ENCODE measurements around the gene CDH12. TPM values are rescaled to one million over a fixed set of nuclear protein-coding genes. Genes with fewer than 3 reads are reported as not detected.

Gene CDH12
- total RNA-seq, 1 donor from 2014 or later = not detected

DNA sequence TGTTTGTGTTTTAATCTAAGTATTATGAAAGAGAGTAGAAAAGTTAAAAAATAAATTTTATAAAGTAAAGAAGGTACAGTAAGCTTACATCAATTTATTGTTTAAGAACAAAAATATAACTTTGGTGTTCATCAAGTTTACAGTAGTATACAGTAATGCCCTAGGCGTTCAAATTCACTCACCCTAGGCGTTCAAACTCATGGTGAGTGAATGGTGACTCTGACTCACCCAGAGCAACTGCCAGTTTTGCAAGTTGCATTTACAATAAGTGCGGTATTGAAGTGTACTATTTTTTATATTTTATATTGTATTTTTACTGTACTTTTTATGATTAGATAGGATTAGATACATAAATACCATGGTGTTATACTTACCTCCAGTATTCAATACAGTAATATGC is 421.3 kb downstream of the CDH12 start:
- Histone ChIP-seq H3K4me3 (ENCODE audit: insufficient read depth, low read depth, low read length) (no peak overlapping the region), H2AFZ (ENCODE audit: low read depth, low read length) (no peak overlapping the region), H3K9ac (ENCODE audit: low read length) (no peak overlapping the region), H4K20me1 (ENCODE audit: insufficient read depth, low read length) (no peaks in the 10 kb centered on the region), H3K36me3 (ENCODE audit: insufficient read depth, low read length) (no peaks in the 10 kb centered on the region), H3K4me1 (ENCODE audit: insufficient read depth, low read length) (no peaks in the 10 kb centered on the region), H3K79me2 (ENCODE audit: insufficient read depth, low read length) (no peaks in the 10 kb centered on the region), H3K27me3 (ENCODE audit: insufficient read depth, low read length) (no peaks in the 10 kb centered on the region), H3K4me2 (ENCODE audit: low read length) (no peak overlapping the region), H3K27ac (ENCODE audit: low read depth, low read length) (no peak overlapping the region), H3K9me3 (ENCODE audit: insufficient read depth, low read depth, low read length) (no peaks in the 10 kb centered on the region)
- H3K9me3 Mint-ChIP-seq (ENCODE audit: unreplicated experiment) = no peaks in the 10 kb centered on the region
- H3K36me3 Mint-ChIP-seq (ENCODE audit: low read depth, unreplicated experiment) = no peaks in the 10 kb centered on the region
- TF ChIP-seq EZH2 (IDR thresholded peaks at IDR 0.05; ENCODE audit: insufficient read depth, low read length) = no peak
- TF ChIP-seq, protein P1, sequence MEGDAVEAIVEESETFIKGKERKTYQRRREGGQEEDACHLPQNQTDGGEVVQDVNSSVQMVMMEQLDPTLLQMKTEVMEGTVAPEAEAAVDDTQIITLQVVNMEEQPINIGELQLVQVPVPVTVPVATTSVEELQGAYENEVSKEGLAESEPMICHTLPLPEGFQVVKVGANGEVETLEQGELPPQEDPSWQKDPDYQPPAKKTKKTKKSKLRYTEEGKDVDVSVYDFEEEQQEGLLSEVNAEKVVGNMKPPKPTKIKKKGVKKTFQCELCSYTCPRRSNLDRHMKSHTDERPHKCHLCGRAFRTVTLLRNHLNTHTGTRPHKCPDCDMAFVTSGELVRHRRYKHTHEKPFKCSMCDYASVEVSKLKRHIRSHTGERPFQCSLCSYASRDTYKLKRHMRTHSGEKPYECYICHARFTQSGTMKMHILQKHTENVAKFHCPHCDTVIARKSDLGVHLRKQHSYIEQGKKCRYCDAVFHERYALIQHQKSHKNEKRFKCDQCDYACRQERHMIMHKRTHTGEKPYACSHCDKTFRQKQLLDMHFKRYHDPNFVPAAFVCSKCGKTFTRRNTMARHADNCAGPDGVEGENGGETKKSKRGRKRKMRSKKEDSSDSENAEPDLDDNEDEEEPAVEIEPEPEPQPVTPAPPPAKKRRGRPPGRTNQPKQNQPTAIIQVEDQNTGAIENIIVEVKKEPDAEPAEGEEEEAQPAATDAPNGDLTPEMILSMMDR (IDR thresholded peaks at IDR 0.05; ENCODE audit: insufficient read depth, low read depth, low read length) = no peak
- peaks cover 3% of the 10 kb centered on the region for H3K4me1 Mint-ChIP-seq (ENCODE audit: low read depth, unreplicated experiment)
- FAIRE-seq = no peak
- H3K27me3 Mint-ChIP-seq (ENCODE audit: low read depth, unreplicated experiment) = peaks cover 2% of the 10 kb centered on the region
- no peak overlapping the region for H3K27ac Mint-ChIP-seq (ENCODE audit: unreplicated experiment)
- no peak for DNase-seq (ENCODE audit: low read depth)
- no peak overlapping the region for H3K4me3 Mint-ChIP-seq (ENCODE audit: unreplicated experiment)

DNA sequence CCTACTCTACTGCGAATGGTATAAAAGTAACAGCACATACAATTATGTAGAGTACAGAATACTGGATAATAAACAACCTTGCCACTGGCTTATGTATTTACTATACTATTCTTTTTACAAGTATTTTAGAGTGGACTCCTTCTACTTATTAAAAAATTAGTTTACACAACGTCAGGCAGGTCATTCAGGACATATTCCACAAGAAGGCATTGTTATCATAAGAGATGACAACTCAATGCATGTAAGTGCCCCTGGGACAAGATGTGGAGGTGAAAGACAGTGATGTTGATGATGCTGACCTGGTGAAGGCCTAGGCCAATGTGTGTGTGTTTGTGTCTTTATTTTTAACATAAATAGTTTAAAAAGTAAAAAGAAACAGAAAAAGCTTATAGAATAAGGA is 421.7 kb downstream of the CDH12 start:
- Mint-ChIP-seq H3K27me3 (ENCODE audit: low read depth, unreplicated experiment) (peaks cover 2% of the 10 kb centered on the region), H3K4me1 (ENCODE audit: low read depth, unreplicated experiment) (peaks cover 3% of the 10 kb centered on the region), H3K4me3 (ENCODE audit: unreplicated experiment) (no peak overlapping the region), H3K27ac (ENCODE audit: unreplicated experiment) (no peak overlapping the region), H3K36me3 (ENCODE audit: low read depth, unreplicated experiment) (no peaks in the 10 kb centered on the region), H3K9me3 (ENCODE audit: unreplicated experiment) (no peaks in the 10 kb centered on the region)
- FAIRE-seq = no peak
- Histone ChIP-seq H2AFZ (ENCODE audit: low read depth, low read length) (no peak overlapping the region), H4K20me1 (ENCODE audit: insufficient read depth, low read length) (no peaks in the 10 kb centered on the region), H3K79me2 (ENCODE audit: insufficient read depth, low read length) (no peaks in the 10 kb centered on the region), H3K9ac (ENCODE audit: low read length) (no peak overlapping the region), H3K4me1 (ENCODE audit: insufficient read depth, low read length) (no peaks in the 10 kb centered on the region), H3K4me3 (ENCODE audit: insufficient read depth, low read depth, low read length) (no peak overlapping the region), H3K27me3 (ENCODE audit: insufficient read depth, low read length) (no peaks in the 10 kb centered on the region), H3K9me3 (ENCODE audit: insufficient read depth, low read depth, low read length) (no peaks in the 10 kb centered on the region), H3K4me2 (ENCODE audit: low read length) (no peak overlapping the region), H3K36me3 (ENCODE audit: insufficient read depth, low read length) (no peaks in the 10 kb centered on the region), H3K27ac (ENCODE audit: low read depth, low read length) (no peak overlapping the region)
- TF ChIP-seq EZH2 (IDR thresholded peaks at IDR 0.05; ENCODE audit: insufficient read depth, low read length) = no peak
- TF ChIP-seq, protein P1 (IDR thresholded peaks at IDR 0.05; ENCODE audit: insufficient read depth, low read depth, low read length) = no peak
- no peak for DNase-seq (ENCODE audit: low read depth)

DNA sequence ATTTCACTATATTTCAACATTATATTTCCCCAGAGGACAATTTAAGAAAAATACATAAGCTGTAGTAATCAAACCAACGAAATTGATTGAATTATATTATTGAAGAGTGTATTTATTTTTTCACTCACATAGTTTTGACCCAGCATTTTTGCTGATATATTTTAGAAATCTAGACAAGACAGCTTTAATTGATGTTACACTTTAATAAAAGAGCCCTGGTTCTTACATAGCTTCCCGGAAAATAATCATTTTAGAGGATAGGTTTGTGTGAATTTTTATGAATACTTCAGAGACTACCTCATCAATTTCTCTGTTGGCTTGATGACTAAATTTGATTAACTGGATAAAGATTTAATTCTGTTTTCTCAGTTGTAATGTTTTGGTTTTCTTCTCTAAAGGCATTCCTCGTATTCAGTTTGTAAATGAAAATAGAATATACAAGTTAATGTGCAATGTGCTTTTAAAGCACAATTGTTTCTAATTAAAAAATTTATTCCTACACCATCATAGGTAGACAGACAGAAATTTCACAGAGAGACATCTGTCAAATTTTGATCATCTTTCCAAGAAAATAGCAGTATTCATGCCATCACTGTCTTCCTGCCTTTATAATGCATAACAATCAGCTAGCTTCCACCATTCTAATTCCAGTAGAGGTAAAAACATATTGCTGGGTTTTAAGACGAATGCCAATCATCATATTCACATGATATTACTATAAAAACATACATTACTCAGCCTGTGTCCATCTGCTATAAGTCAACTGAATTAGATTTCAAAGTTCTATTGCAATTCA is 441.4 kb downstream of the CDH12 start:
- no peaks in the 10 kb centered on the region for H3K36me3 Mint-ChIP-seq (ENCODE audit: low read depth, unreplicated experiment)
- no peaks in the 10 kb centered on the region for H3K79me2 ChIP-seq (ENCODE audit: insufficient read depth, low read length)
- H3K27me3 Mint-ChIP-seq (ENCODE audit: low read depth, unreplicated experiment) = no peaks in the 10 kb centered on the region
- no peaks in the 10 kb centered on the region for H3K9me3 Mint-ChIP-seq (ENCODE audit: unreplicated experiment)
- H3K27me3 ChIP-seq (ENCODE audit: insufficient read depth, low read length) = no peaks in the 10 kb centered on the region
- no peak overlapping the region for H3K27ac Mint-ChIP-seq (ENCODE audit: unreplicated experiment)
- no peak overlapping the region for H2AFZ ChIP-seq (ENCODE audit: low read depth, low read length)
- FAIRE-seq (no peak), DNase-seq (ENCODE audit: low read depth) (no peak)
- H3K9me3 ChIP-seq (ENCODE audit: insufficient read depth, low read depth, low read length) = no peaks in the 10 kb centered on the region
- no peak overlapping the region for H3K4me3 Mint-ChIP-seq (ENCODE audit: unreplicated experiment)
- no peaks in the 10 kb centered on the region for H3K4me1 ChIP-seq (ENCODE audit: insufficient read depth, low read length)
- TF ChIP-seq, protein P1 (IDR thresholded peaks at IDR 0.05; ENCODE audit: insufficient read depth, low read depth, low read length) = no peak
- TF ChIP-seq EZH2 (IDR thresholded peaks at IDR 0.05; ENCODE audit: insufficient read depth, low read length) = no peak
- no peak overlapping the region for H3K4me2 ChIP-seq (ENCODE audit: low read length)
- no peaks in the 10 kb centered on the region for H4K20me1 ChIP-seq (ENCODE audit: insufficient read depth, low read length)
- H3K36me3 ChIP-seq (ENCODE audit: insufficient read depth, low read length) = no peaks in the 10 kb centered on the region
- H3K27ac ChIP-seq (ENCODE audit: low read depth, low read length) = no peak overlapping the region
- H3K9ac ChIP-seq (ENCODE audit: low read length) = no peak overlapping the region
- H3K4me1 Mint-ChIP-seq (ENCODE audit: low read depth, unreplicated experiment) = no peaks in the 10 kb centered on the region
- no peak overlapping the region for H3K4me3 ChIP-seq (ENCODE audit: insufficient read depth, low read depth, low read length)
